Gastroesophageal sphincter (tissue), 3 donors: ENCODE data around the gene KIF5C.

Source experiments
- CTCF ChIP-seq, 4 experiments: fragments of 200-600 bp in 2 of 4; fragments of 450-650 bp in 2 of 4; sonication (generic) in 1 of 4; IDR thresholded peaks; one replicate each; pipeline ENCODE4 v1.5.1; 2017 to 2019; ENCODE audit warnings: antibody characterized with exemption in 4 of 4, mild to moderate bottlenecking in 2 of 4, moderate library complexity in 2 of 4
- POLR2A ChIP-seq, 2 donors: fragments of 450-650 bp; IDR thresholded peaks; one replicate each; pipeline ENCODE4 v1.6.1; 2017; ENCODE audit warnings: antibody characterized with exemption in 2 of 2, mild to moderate bottlenecking in 2 of 2, moderate library complexity in 1 of 2
- POLR2AphosphoS5 ChIP-seq: sonication (generic); formaldehyde crosslinking; IDR thresholded peaks from one replicate; pipeline ENCODE4 v1.6.1; 2017; ENCODE audit warnings: antibody characterized with exemption

DNA sequence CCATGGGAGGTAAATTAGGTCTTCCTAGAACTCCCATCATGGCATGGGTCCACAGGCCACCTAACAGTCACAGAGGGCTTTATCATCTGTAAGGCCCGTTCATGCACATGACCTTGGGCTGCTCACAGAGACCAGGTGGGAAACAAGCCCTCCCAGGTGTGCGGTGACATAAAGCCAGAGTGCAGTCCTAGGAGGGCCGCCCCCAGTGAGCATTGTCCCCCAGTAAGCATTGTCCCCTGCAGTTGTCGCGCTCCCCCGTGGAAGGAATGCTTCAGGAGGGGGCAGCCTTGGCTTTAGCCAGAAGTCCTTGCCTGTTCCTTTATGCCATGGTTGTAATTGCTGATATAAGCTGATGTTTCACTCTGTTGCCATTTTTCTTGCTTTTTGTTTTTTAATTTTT, 121.8 kb downstream of the KIF5C start:
- TF ChIP-seq POLR2AphosphoS5 (no peak), POLR2A (IDR thresholded peaks at IDR 0.05) (no peak), CTCF (IDR thresholded peaks at IDR 0.05) (no peak)
